Spinal cord (tissue), 10 donors: ENCODE results near the gene SMCP. TPM values are rescaled to one million over a fixed set of nuclear protein-coding genes. Genes with fewer than 3 reads are reported as not detected.

Source experiments
- DNase-seq, 6 donors: peaks; one replicate each; pipeline versions ENCODE4 v3.0.0 to v3.0.0-alpha.2; 2013 to 2015; ENCODE audit warnings: low spot score in 6 of 6, low read depth in 4 of 6
- H3K27ac ChIP-seq: one replicate; pipeline ENCODE4 v1.5.1; 2013; ENCODE audit warnings: low read depth, low read length, control low read depth
- H3K27me3 ChIP-seq: one replicate; pipeline ENCODE4 v1.6.1; 2013; ENCODE audit warnings: low read length; ENCODE audit not compliant: control insufficient read depth, insufficient read depth
- H3K36me3 ChIP-seq: one replicate; pipeline ENCODE4 v1.6.1; 2013; ENCODE audit warnings: low read length; ENCODE audit not compliant: control insufficient read depth, insufficient read depth
- H3K4me1 ChIP-seq: one replicate; pipeline ENCODE4 v1.6.1; 2013; ENCODE audit warnings: low read length; ENCODE audit not compliant: control insufficient read depth, insufficient read depth
- H3K4me3 ChIP-seq: one replicate; pipeline ENCODE4 v1.5.1; 2013; ENCODE audit warnings: low read depth, low read length, control low read depth
- H3K9me3 ChIP-seq: one replicate; pipeline ENCODE4 v1.6.1; 2013; ENCODE audit warnings: low read length; ENCODE audit not compliant: control insufficient read depth, insufficient read depth
- WGBS: methylation state at CpG from one replicate; pipeline ENCODE4 v1.1.5; 2013; ENCODE audit warnings: missing lambda C conversion rate; ENCODE audit not compliant: insufficient coverage; 5-methylcytosine and 5-hydroxymethylcytosine counted together
- long read RNA-seq, 4 donors: transcript quantifications; one replicate each; lab custom pipeline, GENCODE V29; 2026
- polyA plus RNA-seq, 2 donors: library from polyadenylated mRNA; unstranded; fragments of 120-200 nt; gene quantifications; one replicate each; pipeline ENCODE4 v1.2.1, GENCODE V29; 2013; ENCODE audit not compliant: insufficient read length in 2 of 2
- total RNA-seq, 2 donors: library from RNA; depleted of rRNA in 1 of 2; stranded (reverse); fragments of 120-200 nt in 1 of 2; fragments of >200 nt in 1 of 2; gene quantifications; one replicate each; pipeline versions ENCODE4 v1.2.3 to v1.2.4, GENCODE V29; 2013 to 2014
- donor health status: healthy.

Gene SMCP, protein sequence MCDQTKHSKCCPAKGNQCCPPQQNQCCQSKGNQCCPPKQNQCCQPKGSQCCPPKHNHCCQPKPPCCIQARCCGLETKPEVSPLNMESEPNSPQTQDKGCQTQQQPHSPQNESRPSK
- not detected for total RNA-seq
- not detected for polyA plus RNA-seq
- long read RNA-seq, donor 1 = 0 reads
- long read RNA-seq, donor 2 = 0 reads
- long read RNA-seq, donor 3 = 0 reads
- long read RNA-seq, donor 4 = 0 reads

GRCh38 chr1:152878042-152878441, at the start of gene SMCP:
TSS of gene SMCP (plus strand) at chr1:152878322. CDS start at chr1:152884423, 6,101 bp downstream.
- Histone ChIP-seq H3K36me3 (no peaks in the 10 kb centered on the region), H3K4me3 (no peak within 1 kb of the TSS), H3K9me3 (no peaks in the 10 kb centered on the region), H3K27me3 (no peaks in the 10 kb centered on the region), H3K27ac (no peak within 1 kb of the TSS), H3K4me1 (no peaks in the 10 kb centered on the region)
- WGBS = 11% methylated on average over 1 of the region's 1 CpG
- DNase-seq = no peak

GRCh38 chr1:152836870-152837269, 41.3 kb upstream of the SMCP start:
- H3K36me3 ChIP-seq = no peaks in the 10 kb centered on the region
- H3K9me3 ChIP-seq = no peaks in the 10 kb centered on the region
- no peak overlapping the region for H3K27ac ChIP-seq
- DNase-seq = no peak
- H3K4me3 ChIP-seq = no peak overlapping the region
- H3K27me3 ChIP-seq = no peaks in the 10 kb centered on the region
- H3K4me1 ChIP-seq = no peaks in the 10 kb centered on the region
- no CpG with 5 or more reads among the region's 2 CpGs for WGBS

- H3K36me3 ChIP-seq = no peaks in the 10 kb centered on the region
- H3K27me3 ChIP-seq = no peaks in the 10 kb centered on the region
- no peak for DNase-seq
- no peaks in the 10 kb centered on the region for H3K9me3 ChIP-seq
- H3K27ac ChIP-seq = no peak within 1 kb of the TSS
- H3K4me3 ChIP-seq = no peak within 1 kb of the TSS
- 89% methylated on average over 2 of the region's 3 CpGs for WGBS
- H3K4me1 ChIP-seq = no peaks in the 10 kb centered on the region
Measured at GRCh38 chr1:152842556-152842955, 35.6 kb upstream of the SMCP start, which contains the start of gene LCE6A. TSS of gene LCE6A (plus strand) at chr1:152842856. CDS start at chr1:152843521, 665 bp downstream.

DNA sequence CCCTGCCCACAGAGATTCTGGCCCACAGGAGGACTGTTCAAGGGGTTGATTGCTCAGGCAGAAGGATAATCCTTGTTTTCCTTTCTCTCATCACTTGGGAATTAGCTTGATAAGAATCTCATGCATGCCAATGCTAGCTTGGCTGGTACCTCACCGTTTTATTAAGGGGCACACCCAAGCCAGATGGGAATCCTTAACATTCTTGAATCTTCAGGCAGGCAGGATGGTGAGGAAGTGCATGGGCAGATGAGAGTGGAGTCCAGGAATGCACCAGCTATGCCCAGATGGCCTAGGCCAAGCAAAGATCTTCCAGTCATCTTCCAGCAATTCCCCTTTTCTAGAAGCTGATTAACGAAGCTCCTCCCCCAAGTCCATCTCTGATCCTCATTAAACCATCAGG, 22.5 kb upstream of the SMCP start:
- H3K4me3 ChIP-seq = no peak overlapping the region
- WGBS = 60% methylated on average over 2 of the region's 2 CpGs

DNA sequence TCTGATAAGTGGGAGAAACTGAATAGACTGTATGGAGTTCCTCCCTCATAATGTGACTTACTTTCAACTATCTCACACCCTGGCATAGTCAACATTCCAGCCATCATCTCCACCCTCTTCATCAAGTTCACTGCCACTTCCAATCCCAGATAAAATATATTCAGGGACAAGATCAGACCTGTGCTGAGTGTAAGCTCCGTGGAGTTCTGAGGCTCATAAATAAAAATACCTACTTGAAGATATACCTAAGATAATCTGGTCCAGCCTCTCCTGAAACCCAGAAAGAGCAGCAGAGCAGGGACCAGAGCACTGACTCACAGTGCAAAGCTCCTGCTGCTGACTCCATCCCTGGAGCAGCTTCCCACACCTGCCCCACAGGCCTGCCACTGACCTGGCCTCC, 20.1 kb upstream of the SMCP start:
- no peaks in the 10 kb centered on the region for H3K4me1 ChIP-seq
- no peaks in the 10 kb centered on the region for H3K9me3 ChIP-seq
- WGBS = no CpG with 5 or more reads among the region's 1 CpG
- no peak for DNase-seq
- H3K27me3 ChIP-seq = no peaks in the 10 kb centered on the region
- no peak overlapping the region for H3K27ac ChIP-seq
- H3K36me3 ChIP-seq = no peaks in the 10 kb centered on the region
- no peak overlapping the region for H3K4me3 ChIP-seq

More for the DNA sequence above, 22.5 kb upstream of the SMCP start:
- Histone ChIP-seq H3K27me3 (no peaks in the 10 kb centered on the region), H3K27ac (no peak overlapping the region), H3K4me1 (no peaks in the 10 kb centered on the region), H3K36me3 (no peaks in the 10 kb centered on the region), H3K9me3 (no peaks in the 10 kb centered on the region)
- DNase-seq = no peak

GRCh38 chr1:152859696-152860095, 18.4 kb upstream of the SMCP start, which contains the start of gene LCE7A:
TSS of gene LCE7A (plus strand) at chr1:152859996. CDS start at chr1:152860698, 702 bp downstream.
- Histone ChIP-seq H3K4me1 (no peaks in the 10 kb centered on the region), H3K9me3 (no peaks in the 10 kb centered on the region), H3K4me3 (no peak within 1 kb of the TSS), H3K27ac (no peak within 1 kb of the TSS), H3K36me3 (no peaks in the 10 kb centered on the region), H3K27me3 (no peaks in the 10 kb centered on the region)
- DNase-seq = no peak
- 93% methylated on average over 3 of the region's 3 CpGs for WGBS

GRCh38 chr1:152860129-152860528, 18.0 kb upstream of the SMCP start:
- H3K4me3 ChIP-seq = no peak overlapping the region
- H3K27ac ChIP-seq = no peak overlapping the region
- no peaks in the 10 kb centered on the region for H3K27me3 ChIP-seq
- H3K9me3 ChIP-seq = no peaks in the 10 kb centered on the region
- WGBS = 80% methylated on average over 3 of the region's 3 CpGs
- no peak for DNase-seq
- H3K4me1 ChIP-seq = no peaks in the 10 kb centered on the region
- H3K36me3 ChIP-seq = no peaks in the 10 kb centered on the region

DNA sequence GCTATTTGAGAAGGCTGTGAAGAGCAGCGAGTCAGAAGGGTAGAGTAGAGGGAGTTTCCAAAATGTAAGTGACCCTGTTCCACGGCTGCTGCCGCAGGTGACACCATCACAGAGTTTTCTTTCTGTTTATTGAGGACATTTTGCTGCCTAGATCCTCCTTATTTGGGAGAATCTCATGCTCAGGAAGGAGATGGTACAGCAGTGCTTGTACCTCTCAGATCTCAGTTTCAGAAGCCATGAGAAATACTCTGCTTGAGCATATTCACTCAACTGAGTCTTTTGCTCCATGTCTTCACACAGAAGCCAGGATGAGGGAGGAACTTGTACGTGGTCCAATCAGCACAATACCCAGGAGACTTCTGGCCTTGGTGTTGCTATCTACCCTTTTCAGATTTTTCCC, 16.7 kb upstream of the SMCP start:
- DNase-seq = no peak
- Histone ChIP-seq H3K27ac (no peak overlapping the region), H3K27me3 (no peaks in the 10 kb centered on the region), H3K4me1 (no peaks in the 10 kb centered on the region), H3K36me3 (no peaks in the 10 kb centered on the region), H3K9me3 (no peaks in the 10 kb centered on the region), H3K4me3 (no peak overlapping the region)
- 76% methylated on average over 3 of the region's 4 CpGs for WGBS

DNA sequence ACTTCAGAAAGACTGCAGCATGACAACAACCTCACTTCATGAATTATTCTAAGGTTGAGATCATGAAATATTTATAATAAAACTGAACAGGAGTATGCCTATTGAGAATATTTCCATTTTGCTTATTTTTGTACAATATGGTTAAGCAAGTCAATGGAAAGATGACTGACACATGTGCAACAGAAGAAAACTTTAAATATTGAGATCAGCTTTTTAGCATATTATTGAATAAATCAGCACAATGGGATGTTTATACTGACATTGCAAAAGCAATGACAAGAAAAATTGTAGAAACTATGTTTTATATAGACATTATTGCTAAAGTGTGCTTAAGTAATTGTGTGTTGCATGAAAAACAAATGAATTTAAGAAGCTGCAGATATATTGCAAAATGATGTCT, 13.7 kb upstream of the SMCP start:
- no peak overlapping the region for H3K4me3 ChIP-seq
- H3K9me3 ChIP-seq = no peaks in the 10 kb centered on the region
- no peak for DNase-seq
- H3K4me1 ChIP-seq = no peaks in the 10 kb centered on the region
- no peaks in the 10 kb centered on the region for H3K27me3 ChIP-seq
- H3K27ac ChIP-seq = no peak overlapping the region
- H3K36me3 ChIP-seq = no peaks in the 10 kb centered on the region

DNA sequence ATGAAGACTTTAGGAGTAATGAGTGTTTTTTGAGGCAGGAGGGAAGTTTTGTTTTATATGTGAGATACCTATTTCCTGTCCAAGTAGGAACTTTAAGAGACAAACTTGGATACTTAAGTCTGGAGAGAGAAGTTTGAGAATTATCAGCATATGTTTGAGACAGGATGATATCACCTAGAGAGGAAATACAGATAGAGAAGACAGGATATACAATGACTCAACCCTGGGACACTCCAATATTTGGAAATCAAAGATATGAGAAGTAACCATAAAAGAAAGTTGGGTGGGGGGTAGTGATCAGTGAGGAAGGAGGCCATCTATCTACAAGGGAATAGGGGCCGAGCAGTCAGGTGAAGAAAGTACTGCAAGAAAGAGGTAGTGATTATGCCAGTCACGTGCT, 11.8 kb upstream of the SMCP start:
- Histone ChIP-seq H3K4me3 (no peak overlapping the region), H3K9me3 (no peaks in the 10 kb centered on the region), H3K27ac (no peak overlapping the region), H3K27me3 (no peaks in the 10 kb centered on the region), H3K4me1 (no peaks in the 10 kb centered on the region), H3K36me3 (no peaks in the 10 kb centered on the region)
- DNase-seq = no peak
- 83% methylated on average over 1 of the region's 2 CpGs for WGBS
